Muscle layer of duodenum (tissue), 2 donors: ENCODE data around the gene WDFY4.

ENCODE experiments used
- H3K27ac ChIP-seq: one replicate; pipeline ENCODE4 v1.7.0; 2013; ENCODE audit warnings: mild to moderate bottlenecking, low read length
- H3K27me3 ChIP-seq: one replicate; pipeline ENCODE4 v1.7.0; 2013; ENCODE audit warnings: low read depth, mild to moderate bottlenecking, control low read depth, low read length
- H3K36me3 ChIP-seq, 2 donors: one replicate each; pipeline ENCODE4 v1.7.0; 2013; ENCODE audit warnings: low read length in 2 of 2, control low read depth in 1 of 2, mild to moderate bottlenecking in 1 of 2; ENCODE audit not compliant: insufficient read depth in 2 of 2, control insufficient read depth in 1 of 2
- H3K4me1 ChIP-seq, 2 donors: one replicate each; pipeline ENCODE4 v1.7.0; 2013; ENCODE audit warnings: low read length in 2 of 2, mild to moderate bottlenecking in 2 of 2, control low read depth in 1 of 2, moderate library complexity in 1 of 2; ENCODE audit not compliant: insufficient read depth in 2 of 2, control insufficient read depth in 1 of 2
- H3K4me3 ChIP-seq, 2 donors: one replicate each; pipeline ENCODE4 v1.7.0; 2013; ENCODE audit warnings: low read length in 2 of 2, low read depth in 1 of 2, mild to moderate bottlenecking in 1 of 2
- H3K9me3 ChIP-seq, 2 donors: one replicate each; pipeline ENCODE4 v1.7.0; 2013; ENCODE audit warnings: low read length in 2 of 2, control low read depth in 1 of 2, mild to moderate bottlenecking in 1 of 2; ENCODE audit not compliant: control insufficient read depth in 1 of 2
- donor health status: healthy.

Gene WDFY4

GRCh38 chr10:48999346-48999745 lies 314.7 kb downstream of the WDFY4 start:
- H3K27me3 ChIP-seq, result no peaks in the 10 kb centered on the region
- no peaks in the 10 kb centered on the region for H3K9me3 ChIP-seq
- H3K27ac ChIP-seq, result no peak overlapping the region
- no peaks in the 10 kb centered on the region for H3K4me1 ChIP-seq
- no peaks in the 10 kb centered on the region for H3K36me3 ChIP-seq
- no peak overlapping the region for H3K4me3 ChIP-seq

- H3K27ac ChIP-seq, result no peak overlapping the region
- no peaks in the 10 kb centered on the region for H3K27me3 ChIP-seq
- no peaks in the 10 kb centered on the region for H3K9me3 ChIP-seq
- no peaks in the 10 kb centered on the region for H3K4me1 ChIP-seq
- H3K36me3 ChIP-seq, result no peaks in the 10 kb centered on the region
- no peak overlapping the region for H3K4me3 ChIP-seq
Measured at GRCh38 chr10:49000437-49001398, 316.0 kb downstream of the WDFY4 start.

GRCh38 chr10:49001402-49001801 lies 316.7 kb downstream of the WDFY4 start:
- Histone ChIP-seq H3K27ac (no peak overlapping the region), H3K4me1 (no peaks in the 10 kb centered on the region), H3K4me3 (no peak overlapping the region), H3K36me3 (no peaks in the 10 kb centered on the region), H3K9me3 (no peaks in the 10 kb centered on the region), H3K27me3 (no peaks in the 10 kb centered on the region)

GRCh38 chr10:49001870-49002672 lies 317.4 kb downstream of the WDFY4 start:
- no peaks in the 10 kb centered on the region for H3K4me1 ChIP-seq
- no peaks in the 10 kb centered on the region for H3K27me3 ChIP-seq
- no peak overlapping the region for H3K4me3 ChIP-seq
- H3K27ac ChIP-seq, result no peak overlapping the region
- H3K36me3 ChIP-seq, result no peaks in the 10 kb centered on the region
- no peaks in the 10 kb centered on the region for H3K9me3 ChIP-seq

- Histone ChIP-seq H3K27ac (no peak overlapping the region), H3K9me3 (no peaks in the 10 kb centered on the region), H3K4me1 (peaks cover 0 to 16% of the 10 kb centered on the region in 2 donors), H3K4me3 (no peak overlapping the region), H3K36me3 (no peaks in the 10 kb centered on the region), H3K27me3 (no peaks in the 10 kb centered on the region)
Measured at GRCh38 chr10:49005270-49005669, 320.6 kb downstream of the WDFY4 start.

- Histone ChIP-seq H3K4me3 (no peak overlapping the region), H3K27ac (no peak overlapping the region), H3K27me3 (no peaks in the 10 kb centered on the region), H3K9me3 (no peaks in the 10 kb centered on the region), H3K4me1 (peaks cover 0 to 20% of the 10 kb centered on the region in 2 donors), H3K36me3 (no peaks in the 10 kb centered on the region)
Measured at GRCh38 chr10:49007129-49007528, 322.5 kb downstream of the WDFY4 start.

- Histone ChIP-seq H3K36me3 (no peaks in the 10 kb centered on the region), H3K27ac (no peak overlapping the region), H3K9me3 (no peaks in the 10 kb centered on the region), H3K27me3 (no peaks in the 10 kb centered on the region), H3K4me3 (no peak overlapping the region), H3K4me1 (peaks cover 0 to 20% of the 10 kb centered on the region in 2 donors)
Measured at GRCh38 chr10:49008091-49008490, 323.4 kb downstream of the WDFY4 start.

- no peak overlapping the region for H3K4me3 ChIP-seq
- H3K9me3 ChIP-seq, result no peaks in the 10 kb centered on the region
- no peak overlapping the region for H3K27ac ChIP-seq
- peaks cover 0 to 20% of the 10 kb centered on the region in 2 donors for H3K4me1 ChIP-seq
- no peaks in the 10 kb centered on the region for H3K27me3 ChIP-seq
- no peaks in the 10 kb centered on the region for H3K36me3 ChIP-seq
Measured at GRCh38 chr10:49008505-49009198, 324.0 kb downstream of the WDFY4 start.

- no peaks in the 10 kb centered on the region for H3K36me3 ChIP-seq
- H3K4me3 ChIP-seq, result no peak overlapping the region
- no peak overlapping the region for H3K27ac ChIP-seq
- H3K9me3 ChIP-seq, result no peaks in the 10 kb centered on the region
- peaks cover 0 to 20% of the 10 kb centered on the region in 2 donors for H3K4me1 ChIP-seq
- no peaks in the 10 kb centered on the region for H3K27me3 ChIP-seq
Measured at GRCh38 chr10:49009199-49009979, 324.7 kb downstream of the WDFY4 start.

GRCh38 chr10:49010295-49010694 lies 325.6 kb downstream of the WDFY4 start:
- Histone ChIP-seq H3K27me3 (no peaks in the 10 kb centered on the region), H3K4me3 (no peak overlapping the region), H3K36me3 (no peaks in the 10 kb centered on the region), H3K4me1 (peaks cover 0 to 20% of the 10 kb centered on the region in 2 donors), H3K27ac (no peak overlapping the region), H3K9me3 (no peaks in the 10 kb centered on the region)
